Parathyroid adenoma (tissue), 2 donors: Measurements from ENCODE around the gene C1orf35.

ENCODE experiments used
- H2AFZ ChIP-seq: fragments of 300-600 bp; sonication (generic); one replicate; pipeline ENCODE4 v1.7.0; 2017; ENCODE audit warnings: antibody characterized with exemption, mild to moderate bottlenecking
- H3K27ac ChIP-seq: fragments of 300-600 bp; sonication (generic); one replicate; pipeline ENCODE4 v1.7.0; 2017
- H3K27me3 ChIP-seq: fragments of 300-600 bp; sonication (generic); one replicate; pipeline ENCODE4 v1.7.0; 2017; ENCODE audit warnings: low read length; ENCODE audit not compliant: control insufficient read depth, insufficient read depth
- H3K36me3 ChIP-seq: fragments of 300-600 bp; sonication (generic); one replicate; pipeline ENCODE4 v1.7.0; 2017; ENCODE audit warnings: low read length; ENCODE audit not compliant: control insufficient read depth, insufficient read depth
- H3K4me1 ChIP-seq: fragments of 300-600 bp; sonication (generic); one replicate; pipeline ENCODE4 v1.7.0; 2017; ENCODE audit warnings: control low read depth
- H3K4me2 ChIP-seq: fragments of 300-600 bp; sonication (generic); one replicate; pipeline ENCODE4 v1.7.0; 2017; ENCODE audit warnings: low read length
- H3K4me3 ChIP-seq: fragments of 300-600 bp; sonication (generic); one replicate; pipeline ENCODE4 v1.7.0; 2017; ENCODE audit warnings: low read depth, low read length
- H3K79me2 ChIP-seq: fragments of 300-600 bp; sonication (generic); one replicate; pipeline ENCODE4 v1.7.0; 2017; ENCODE audit warnings: control low read depth
- H3K9ac ChIP-seq: fragments of 300-600 bp; sonication (generic); one replicate; pipeline ENCODE4 v1.7.0; 2017; ENCODE audit warnings: mild to moderate bottlenecking
- H3K9me3 ChIP-seq: fragments of 300-600 bp; sonication (generic); one replicate; pipeline ENCODE4 v1.7.0; 2017; ENCODE audit warnings: low read length; ENCODE audit not compliant: control insufficient read depth
- TF ChIP-seq, protein P1 (sequence below): fragments of 300-600 bp; sonication (generic); IDR thresholded peaks from one replicate; pipeline ENCODE4 v1.7.0; 2017; ENCODE audit warnings: antibody characterized with exemption, mild to moderate bottlenecking
- donor health status: primary hyperparathyroidism.

Gene C1orf35

DNA sequence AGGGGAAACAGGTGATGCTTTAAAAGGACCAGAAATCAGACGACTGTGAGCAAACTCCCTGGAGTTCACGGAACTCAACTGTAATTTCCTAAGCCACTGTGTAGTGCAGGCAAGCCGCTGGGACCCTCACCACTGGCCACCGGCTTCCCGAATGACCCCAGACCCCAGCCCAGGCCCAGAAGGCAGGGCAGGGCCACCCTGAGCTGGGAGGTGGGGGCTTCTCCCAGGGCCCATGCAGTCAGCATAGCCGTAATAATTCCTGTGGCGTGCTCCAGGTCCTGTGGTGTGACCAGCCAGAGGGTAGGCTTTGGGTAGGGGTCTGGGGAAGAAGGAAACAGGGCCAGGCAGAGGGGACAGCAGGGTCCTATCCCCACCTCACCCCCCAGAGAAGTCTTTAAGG lies 24.1 kb downstream of the C1orf35 start:
- Histone ChIP-seq H3K27ac (no peak overlapping the region), H3K79me2 (peaks cover 5% of the 10 kb centered on the region), H2AFZ (no peak overlapping the region), H3K27me3 (no peaks in the 10 kb centered on the region), H3K9me3 (no peaks in the 10 kb centered on the region), H3K4me2 (no peak overlapping the region), H3K36me3 (no peaks in the 10 kb centered on the region), H3K9ac (no peak overlapping the region), H3K4me3 (no peak overlapping the region), H3K4me1 (no peaks in the 10 kb centered on the region)
- TF ChIP-seq, protein P1, sequence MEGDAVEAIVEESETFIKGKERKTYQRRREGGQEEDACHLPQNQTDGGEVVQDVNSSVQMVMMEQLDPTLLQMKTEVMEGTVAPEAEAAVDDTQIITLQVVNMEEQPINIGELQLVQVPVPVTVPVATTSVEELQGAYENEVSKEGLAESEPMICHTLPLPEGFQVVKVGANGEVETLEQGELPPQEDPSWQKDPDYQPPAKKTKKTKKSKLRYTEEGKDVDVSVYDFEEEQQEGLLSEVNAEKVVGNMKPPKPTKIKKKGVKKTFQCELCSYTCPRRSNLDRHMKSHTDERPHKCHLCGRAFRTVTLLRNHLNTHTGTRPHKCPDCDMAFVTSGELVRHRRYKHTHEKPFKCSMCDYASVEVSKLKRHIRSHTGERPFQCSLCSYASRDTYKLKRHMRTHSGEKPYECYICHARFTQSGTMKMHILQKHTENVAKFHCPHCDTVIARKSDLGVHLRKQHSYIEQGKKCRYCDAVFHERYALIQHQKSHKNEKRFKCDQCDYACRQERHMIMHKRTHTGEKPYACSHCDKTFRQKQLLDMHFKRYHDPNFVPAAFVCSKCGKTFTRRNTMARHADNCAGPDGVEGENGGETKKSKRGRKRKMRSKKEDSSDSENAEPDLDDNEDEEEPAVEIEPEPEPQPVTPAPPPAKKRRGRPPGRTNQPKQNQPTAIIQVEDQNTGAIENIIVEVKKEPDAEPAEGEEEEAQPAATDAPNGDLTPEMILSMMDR, result no peak

DNA sequence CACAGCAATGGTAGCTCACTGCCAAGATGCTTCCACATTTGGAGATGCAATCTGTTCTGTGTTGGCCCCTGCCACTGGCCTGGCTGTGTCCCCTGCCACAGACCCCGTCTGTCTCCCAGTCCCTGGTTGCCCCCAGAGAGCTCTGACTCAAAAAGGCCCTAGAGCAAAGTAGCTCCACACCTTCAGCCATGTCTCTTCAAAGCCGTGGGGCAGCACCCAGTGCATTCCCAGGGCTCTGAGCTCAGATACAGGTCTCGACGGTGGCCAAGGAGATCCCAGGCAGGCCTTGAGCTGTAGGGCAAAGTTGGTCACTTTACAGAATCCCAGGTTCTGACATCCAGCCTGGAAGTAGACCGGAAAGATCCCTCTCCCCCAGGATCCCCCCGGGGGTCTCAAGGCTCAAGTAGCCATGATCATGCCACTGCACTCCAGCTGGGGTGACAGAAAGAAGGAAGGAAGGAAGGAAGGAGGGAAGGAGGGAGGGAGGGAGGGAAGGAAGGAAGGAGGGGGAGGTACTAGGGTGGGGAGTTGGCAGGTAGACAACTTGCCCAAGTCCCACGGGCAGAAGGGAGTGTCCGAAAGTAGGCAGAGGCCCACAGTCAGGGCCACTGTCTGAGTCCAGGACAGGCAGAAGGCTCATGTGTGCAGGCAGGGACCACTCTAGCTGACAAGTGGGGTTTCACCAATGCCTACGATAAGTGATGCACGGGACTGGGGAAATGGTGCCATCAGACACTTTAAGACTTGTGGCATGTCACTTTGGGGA lies 25.4 kb downstream of the C1orf35 start:
- no peak overlapping the region for H2AFZ ChIP-seq
- no peaks in the 10 kb centered on the region for H3K4me1 ChIP-seq
- TF ChIP-seq, protein P1, result no peak
- H3K4me2 ChIP-seq, result no peak overlapping the region
- no peaks in the 10 kb centered on the region for H3K79me2 ChIP-seq
- no peak overlapping the region for H3K9ac ChIP-seq
- no peaks in the 10 kb centered on the region for H3K27me3 ChIP-seq
- no peaks in the 10 kb centered on the region for H3K36me3 ChIP-seq
- H3K27ac ChIP-seq, result no peak overlapping the region
- H3K4me3 ChIP-seq, result no peak overlapping the region
- H3K9me3 ChIP-seq, result no peaks in the 10 kb centered on the region

DNA sequence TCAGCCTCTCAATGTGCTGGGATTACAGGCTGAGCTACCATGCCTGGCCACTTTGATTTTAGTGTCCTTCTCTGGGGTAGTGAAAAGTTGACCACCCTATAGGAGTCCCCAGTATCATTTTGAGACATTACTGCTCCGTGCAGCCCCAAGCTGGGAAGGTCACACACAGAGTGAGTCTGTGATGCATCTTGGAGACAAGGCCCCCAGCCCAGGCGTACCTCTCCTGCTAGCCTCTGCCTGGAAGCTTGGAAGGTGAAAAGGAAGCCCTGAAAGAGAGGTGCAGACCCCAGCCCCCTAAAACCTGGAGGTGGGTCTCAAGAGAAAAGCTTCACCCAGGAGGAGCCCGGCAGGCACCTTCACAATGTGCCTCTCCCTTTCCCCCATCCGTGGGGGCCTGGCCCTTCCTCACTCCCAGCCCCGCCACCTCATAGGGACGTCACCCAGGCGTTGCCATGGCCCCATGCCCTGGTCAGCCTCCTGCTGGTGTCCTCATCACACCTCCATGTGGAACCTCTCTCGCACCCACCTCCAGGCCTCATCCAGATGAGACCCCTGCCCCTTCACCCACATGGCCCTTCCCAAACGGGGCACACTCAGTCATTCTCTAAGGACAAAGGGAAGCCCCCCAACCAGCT lies 26.2 kb downstream of the C1orf35 start:
- H3K9me3 ChIP-seq, result no peaks in the 10 kb centered on the region
- no peak overlapping the region for H3K27ac ChIP-seq
- H3K4me3 ChIP-seq, result no peak overlapping the region
- H3K9ac ChIP-seq, result no peak overlapping the region
- no peak overlapping the region for H3K4me2 ChIP-seq
- H3K27me3 ChIP-seq, result no peaks in the 10 kb centered on the region
- no peak overlapping the region for H2AFZ ChIP-seq
- no peaks in the 10 kb centered on the region for H3K79me2 ChIP-seq
- no peaks in the 10 kb centered on the region for H3K36me3 ChIP-seq
- TF ChIP-seq, protein P1, result no peak
- no peaks in the 10 kb centered on the region for H3K4me1 ChIP-seq

DNA sequence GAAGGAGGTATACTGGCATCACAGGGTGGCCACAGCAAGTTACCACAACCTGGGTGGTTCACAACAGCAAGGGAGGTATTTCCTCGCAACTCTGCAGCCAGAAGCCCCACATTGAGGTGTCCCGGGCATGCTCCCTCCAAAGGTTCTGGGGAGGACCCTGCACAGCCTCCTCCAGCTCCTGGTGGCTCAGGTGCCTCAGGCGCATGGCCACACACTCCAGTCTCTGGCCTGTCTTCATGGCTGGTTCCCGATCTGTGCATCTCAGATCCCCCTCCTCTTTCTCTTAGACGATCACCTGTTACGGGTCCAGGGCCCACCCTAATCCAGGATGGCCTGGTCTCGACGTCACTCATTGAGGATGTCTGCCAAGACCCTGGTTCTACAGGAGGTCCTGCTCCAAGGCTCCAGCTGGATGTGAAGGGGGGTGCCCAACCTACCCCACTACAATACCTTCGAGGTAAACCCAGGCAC lies 27.3 kb downstream of the C1orf35 start:
- H3K4me1 ChIP-seq, result no peaks in the 10 kb centered on the region
- no peaks in the 10 kb centered on the region for H3K79me2 ChIP-seq
- H3K27me3 ChIP-seq, result no peaks in the 10 kb centered on the region
- H3K36me3 ChIP-seq, result no peaks in the 10 kb centered on the region
- TF ChIP-seq, protein P1, result no peak
- no peak overlapping the region for H3K4me3 ChIP-seq
- H2AFZ ChIP-seq, result no peak overlapping the region
- no peak overlapping the region for H3K27ac ChIP-seq
- H3K9ac ChIP-seq, result no peak overlapping the region
- no peak overlapping the region for H3K4me2 ChIP-seq
- no peaks in the 10 kb centered on the region for H3K9me3 ChIP-seq
